HepG2 (cell line): ENCODE measurements around the gene DIAPH3. TPM values are rescaled to one million over a fixed set of nuclear protein-coding genes. Genes with fewer than 3 reads are reported as not detected.

ENCODE experiments used
- ATF7 ChIP-seq, 2 experiments: fragments of 450-650 bp in 1 of 2; sonication (generic) in 1 of 2; formaldehyde crosslinking in 1 of 2; IDR thresholded peaks; 2 replicates each; pipeline versions ENCODE4 v1.4.0 to v1.6.1; 2016 to 2020; ENCODE audit warnings: antibody characterized with exemption in 1 of 2, mild to moderate bottlenecking in 1 of 2, missing genetic modification reagents in 1 of 2
- BHLHE40 ChIP-seq: IDR thresholded peaks from 2 replicates; pipeline ENCODE4 v1.6.1; 2011; ENCODE audit warnings: low read length, improper control_type of control experiment
- HOXA5 ChIP-seq: sonication (generic); formaldehyde crosslinking; IDR thresholded peaks from 2 replicates; pipeline ENCODE4 v1.4.0; 2020; ENCODE audit warnings: missing genetic modification reagents
- KLF13 ChIP-seq: sonication (generic); formaldehyde crosslinking; IDR thresholded peaks from 2 replicates; pipeline ENCODE4 v1.4.0; 2020; ENCODE audit warnings: mild to moderate bottlenecking, missing genetic modification reagents
- MAFK ChIP-seq, 2 experiments: IDR thresholded peaks in 1 of 2; conservative IDR thresholded peaks in 1 of 2; 2 replicates each; pipeline ENCODE4 v1.6.1; 2011; ENCODE audit warnings: improper control_type of control experiment in 2 of 2, low read length in 2 of 2
- NBN ChIP-seq: fragments of 450-650 bp; conservative IDR thresholded peaks from 2 replicates; pipeline ENCODE4 v1.6.1; 2017
- NCOA5 ChIP-seq: sonication (generic); formaldehyde crosslinking; IDR thresholded peaks from 2 replicates; pipeline ENCODE4 v1.4.0; 2020; ENCODE audit warnings: missing genetic modification reagents
- RFX1 ChIP-seq: fragments of 450-650 bp; IDR thresholded peaks from 2 replicates; pipeline ENCODE4 v1.6.1; 2017
- TMF1 ChIP-seq: sonication (generic); formaldehyde crosslinking; IDR thresholded peaks from 2 replicates; pipeline ENCODE4 v1.8.1; 2022; ENCODE audit warnings: low read depth, missing genetic modification reagents
- ZMYM2 ChIP-seq: sonication (generic); formaldehyde crosslinking; IDR thresholded peaks from 2 replicates; pipeline ENCODE4 v1.8.0; 2022; ENCODE audit warnings: mild to moderate bottlenecking, missing genetic modification reagents
- ZNF121 ChIP-seq: sonication (generic); formaldehyde crosslinking; IDR thresholded peaks from 2 replicates; pipeline ENCODE4 v1.5.0; 2020; ENCODE audit warnings: mild to moderate bottlenecking, missing genetic modification reagents
- ZNF234 ChIP-seq: sonication (generic); formaldehyde crosslinking; conservative IDR thresholded peaks from 2 replicates; pipeline ENCODE4 v1.5.1; 2020; ENCODE audit warnings: mild to moderate bottlenecking, missing genetic modification reagents
- ZNF274 ChIP-seq: sonication (generic); formaldehyde crosslinking; IDR thresholded peaks from 2 replicates; pipeline ENCODE4 v1.5.1; 2020; ENCODE audit warnings: mild to moderate bottlenecking, missing genetic modification reagents
- ZNF335 ChIP-seq: sonication (generic); formaldehyde crosslinking; IDR thresholded peaks from 2 replicates; pipeline ENCODE4 v1.4.0; 2020; ENCODE audit warnings: missing genetic modification reagents
- ZNF501 ChIP-seq: sonication (generic); formaldehyde crosslinking; IDR thresholded peaks from 2 replicates; pipeline ENCODE4 v1.5.1; 2020; ENCODE audit warnings: mild to moderate bottlenecking, moderate library complexity, missing genetic modification reagents
- ZNF572 ChIP-seq: sonication (generic); formaldehyde crosslinking; IDR thresholded peaks from 2 replicates; pipeline ENCODE4 v1.5.1; 2020; ENCODE audit warnings: mild to moderate bottlenecking, missing genetic modification reagents
- ZNF773 ChIP-seq: sonication (generic); formaldehyde crosslinking; IDR thresholded peaks from 2 replicates; pipeline ENCODE4 v1.4.0; 2020; ENCODE audit warnings: missing genetic modification reagents, borderline replicate concordance
- ZNF775 ChIP-seq: sonication (generic); formaldehyde crosslinking; IDR thresholded peaks from 2 replicates; pipeline ENCODE4 v1.4.0; 2020; ENCODE audit warnings: missing genetic modification reagents, mild to moderate bottlenecking, moderate library complexity, borderline replicate concordance
- ZZZ3 ChIP-seq: sonication (generic); formaldehyde crosslinking; IDR thresholded peaks from 2 replicates; pipeline ENCODE4 v1.4.0; 2020; ENCODE audit warnings: missing genetic modification reagents, mild to moderate bottlenecking, borderline replicate concordance
- polyA plus RNA-seq, 8 experiments: library from polyadenylated mRNA; depleted of rRNA in 3 of 8; stranded (reverse) in 7 of 8; unstranded in 1 of 8; fragments of >200 nt; fragmentation: Illumina TruSeq in 4 of 8; extraction: Trizol in 4 of 8; gene quantifications; 2 replicates each; pipeline versions ENCODE4 v1.2.1 to v1.2.3, GENCODE V29; 2011 to 2016; ENCODE audit warnings: low read depth in 4 of 8, missing spikeins in 1 of 8, mixed read lengths in 1 of 8; ENCODE audit not compliant: insufficient read depth in 1 of 8
- total RNA-seq, 5 experiments: library from RNA; depleted of rRNA; stranded (reverse); fragments of >200 nt; fragmentation: Illumina TruSeq; extraction: Trizol; gene quantifications; 2 replicates each; pipeline ENCODE4 v1.2.3, GENCODE V29; 2016; ENCODE audit warnings: low read depth in 1 of 5
- TF ChIP-seq, protein P1 (sequence below): sonication (generic); formaldehyde crosslinking; IDR thresholded peaks from 2 replicates; pipeline ENCODE4 v1.4.0; 2020; ENCODE audit warnings: mild to moderate bottlenecking, missing genetic modification reagents, borderline replicate concordance
- TF ChIP-seq, protein P2 (sequence below): sonication (generic); formaldehyde crosslinking; IDR thresholded peaks from 2 replicates; pipeline ENCODE4 v1.5.1; 2020; ENCODE audit warnings: missing genetic modification reagents, mild to moderate bottlenecking, borderline replicate concordance
- TF ChIP-seq, protein P3 (sequence below): sonication (generic); formaldehyde crosslinking; IDR thresholded peaks from 2 replicates; pipeline ENCODE4 v1.4.0; 2020; ENCODE audit warnings: mild to moderate bottlenecking, low read depth, missing genetic modification reagents
- TF ChIP-seq, protein P4 (sequence below): IDR thresholded peaks from 2 replicates; pipeline ENCODE4 v1.6.1; 2016
- TF ChIP-seq, protein P5 (sequence below): IDR thresholded peaks from 2 replicates; pipeline ENCODE4 v1.6.1; 2018; ENCODE audit warnings: missing genetic modification reagents

Gene DIAPH3
- total and polyA plus RNA-seq, 2 of the 13 experiments (the other 11 are each of a cell fraction or from before 2014, with no cell fraction given): 4.0 to 9.3 TPM

DNA sequence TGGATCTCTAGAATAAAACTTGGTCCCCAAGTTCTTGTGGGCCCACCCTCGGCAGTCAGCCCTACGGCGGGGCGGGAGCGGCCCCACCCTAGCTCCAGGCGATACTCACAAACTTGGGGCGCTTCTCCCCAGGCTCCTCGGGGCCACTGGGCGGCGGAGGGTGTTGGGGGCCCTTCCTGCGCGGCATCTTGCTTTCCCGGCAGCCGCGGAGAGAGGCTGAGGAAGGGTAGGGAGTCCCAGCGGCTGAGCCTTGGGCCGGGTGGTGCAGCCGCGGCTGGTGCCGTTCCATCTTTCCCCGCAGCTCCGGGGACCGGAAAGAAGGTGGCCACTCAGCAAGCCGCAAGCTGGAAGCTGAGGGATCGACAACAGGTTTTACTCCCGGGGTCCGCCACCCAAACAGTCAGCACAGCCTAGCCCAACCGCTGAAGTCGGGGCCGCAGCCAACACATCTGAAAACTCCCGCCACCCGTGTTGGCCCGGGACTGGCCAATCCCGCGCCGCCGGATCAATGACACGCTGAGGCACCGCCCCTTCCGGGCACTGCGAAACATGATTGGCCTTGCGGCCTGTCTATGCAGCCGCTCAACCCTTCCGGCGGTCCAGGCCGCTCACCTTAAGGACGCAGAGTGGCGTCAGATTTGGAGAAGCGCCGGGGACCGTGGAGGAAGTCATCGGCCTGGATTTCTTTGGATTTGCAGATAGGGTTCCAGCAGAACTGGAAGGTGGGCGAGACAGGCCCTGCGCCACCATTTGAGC is at the start of gene DIAPH3 (continued):
- TF ChIP-seq MAFK (conservative IDR thresholded peaks at IDR 0.05 in 1 of 2, IDR thresholded peaks at IDR 0.05 in 1 of 2; ENCODE audit: low read length in 2 of 2): no peak
- 0 out of 2 replicates have a peak, but pooled peaks have one; percentile 49 for TF ChIP-seq ZNF274
- TF ChIP-seq ZNF335 (CRISPR knock-in tag): no peak
- TF ChIP-seq HOXA5 (CRISPR knock-in tag): 0 out of 2 replicates have a peak, but pooled peaks have one; percentile 37
- TF ChIP-seq ZMYM2 (CRISPR knock-in tag): no peak
- 0 out of 2 replicates have a peak, but pooled peaks have one; percentile 73 for TF ChIP-seq TMF1
- TF ChIP-seq ZZZ3: peak; percentile 67; the same call in 1 of the 2 replicates
- TF ChIP-seq ZNF773: no peak
- TF ChIP-seq ZNF775 (CRISPR knock-in tag): no peak
- no peak for TF ChIP-seq ZNF234 (CRISPR knock-in tag)
- TF ChIP-seq ATF7 (IDR thresholded peaks at IDR 0.05): no peak
- no peak for TF ChIP-seq ATF7 (CRISPR knock-in tag; IDR thresholded peaks at IDR 0.05)
- TF ChIP-seq, protein P1, sequence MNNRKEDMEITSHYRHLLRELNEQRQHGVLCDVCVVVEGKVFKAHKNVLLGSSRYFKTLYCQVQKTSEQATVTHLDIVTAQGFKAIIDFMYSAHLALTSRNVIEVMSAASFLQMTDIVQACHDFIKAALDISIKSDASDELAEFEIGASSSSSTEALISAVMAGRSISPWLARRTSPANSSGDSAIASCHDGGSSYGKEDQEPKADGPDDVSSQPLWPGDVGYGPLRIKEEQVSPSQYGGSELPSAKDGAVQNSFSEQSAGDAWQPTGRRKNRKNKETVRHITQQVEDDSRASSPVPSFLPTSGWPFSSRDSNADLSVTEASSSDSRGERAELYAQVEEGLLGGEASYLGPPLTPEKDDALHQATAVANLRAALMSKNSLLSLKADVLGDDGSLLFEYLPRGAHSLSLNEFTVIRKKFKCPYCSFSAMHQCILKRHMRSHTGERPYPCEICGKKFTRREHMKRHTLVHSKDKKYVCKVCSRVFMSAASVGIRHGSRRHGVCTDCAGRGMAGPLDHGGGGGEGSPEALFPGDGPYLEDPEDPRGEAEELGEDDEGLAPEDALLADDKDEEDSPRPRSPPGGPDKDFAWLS (CRISPR knock-in tag): peak; percentile 56; the same call in 1 of the 2 replicates
- TF ChIP-seq, protein P2, sequence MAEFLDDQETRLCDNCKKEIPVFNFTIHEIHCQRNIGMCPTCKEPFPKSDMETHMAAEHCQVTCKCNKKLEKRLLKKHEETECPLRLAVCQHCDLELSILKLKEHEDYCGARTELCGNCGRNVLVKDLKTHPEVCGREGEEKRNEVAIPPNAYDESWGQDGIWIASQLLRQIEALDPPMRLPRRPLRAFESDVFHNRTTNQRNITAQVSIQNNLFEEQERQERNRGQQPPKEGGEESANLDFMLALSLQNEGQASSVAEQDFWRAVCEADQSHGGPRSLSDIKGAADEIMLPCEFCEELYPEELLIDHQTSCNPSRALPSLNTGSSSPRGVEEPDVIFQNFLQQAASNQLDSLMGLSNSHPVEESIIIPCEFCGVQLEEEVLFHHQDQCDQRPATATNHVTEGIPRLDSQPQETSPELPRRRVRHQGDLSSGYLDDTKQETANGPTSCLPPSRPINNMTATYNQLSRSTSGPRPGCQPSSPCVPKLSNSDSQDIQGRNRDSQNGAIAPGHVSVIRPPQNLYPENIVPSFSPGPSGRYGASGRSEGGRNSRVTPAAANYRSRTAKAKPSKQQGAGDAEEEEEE (CRISPR knock-in tag): 0 out of 2 replicates have a peak, but pooled peaks have one; percentile 24
- TF ChIP-seq ZNF121 (CRISPR knock-in tag): no peak
- no peak for TF ChIP-seq KLF13 (CRISPR knock-in tag)
- TF ChIP-seq, protein P3, sequence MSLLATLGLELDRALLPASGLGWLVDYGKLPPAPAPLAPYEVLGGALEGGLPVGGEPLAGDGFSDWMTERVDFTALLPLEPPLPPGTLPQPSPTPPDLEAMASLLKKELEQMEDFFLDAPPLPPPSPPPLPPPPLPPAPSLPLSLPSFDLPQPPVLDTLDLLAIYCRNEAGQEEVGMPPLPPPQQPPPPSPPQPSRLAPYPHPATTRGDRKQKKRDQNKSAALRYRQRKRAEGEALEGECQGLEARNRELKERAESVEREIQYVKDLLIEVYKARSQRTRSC (CRISPR knock-in tag): no peak
- TF ChIP-seq RFX1: no peak
- TF ChIP-seq, protein P4, sequence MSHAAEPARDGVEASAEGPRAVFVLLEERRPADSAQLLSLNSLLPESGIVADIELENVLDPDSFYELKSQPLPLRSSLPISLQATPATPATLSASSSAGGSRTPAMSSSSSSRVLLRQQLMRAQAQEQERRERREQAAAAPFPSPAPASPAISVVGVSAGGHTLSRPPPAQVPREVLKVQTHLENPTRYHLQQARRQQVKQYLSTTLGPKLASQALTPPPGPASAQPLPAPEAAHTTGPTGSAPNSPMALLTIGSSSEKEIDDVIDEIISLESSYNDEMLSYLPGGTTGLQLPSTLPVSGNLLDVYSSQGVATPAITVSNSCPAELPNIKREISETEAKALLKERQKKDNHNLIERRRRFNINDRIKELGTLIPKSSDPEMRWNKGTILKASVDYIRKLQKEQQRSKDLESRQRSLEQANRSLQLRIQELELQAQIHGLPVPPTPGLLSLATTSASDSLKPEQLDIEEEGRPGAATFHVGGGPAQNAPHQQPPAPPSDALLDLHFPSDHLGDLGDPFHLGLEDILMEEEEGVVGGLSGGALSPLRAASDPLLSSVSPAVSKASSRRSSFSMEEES (CRISPR knock-in tag): no peak
- peak; percentile 94 for TF ChIP-seq ZNF501
- TF ChIP-seq, protein P5, sequence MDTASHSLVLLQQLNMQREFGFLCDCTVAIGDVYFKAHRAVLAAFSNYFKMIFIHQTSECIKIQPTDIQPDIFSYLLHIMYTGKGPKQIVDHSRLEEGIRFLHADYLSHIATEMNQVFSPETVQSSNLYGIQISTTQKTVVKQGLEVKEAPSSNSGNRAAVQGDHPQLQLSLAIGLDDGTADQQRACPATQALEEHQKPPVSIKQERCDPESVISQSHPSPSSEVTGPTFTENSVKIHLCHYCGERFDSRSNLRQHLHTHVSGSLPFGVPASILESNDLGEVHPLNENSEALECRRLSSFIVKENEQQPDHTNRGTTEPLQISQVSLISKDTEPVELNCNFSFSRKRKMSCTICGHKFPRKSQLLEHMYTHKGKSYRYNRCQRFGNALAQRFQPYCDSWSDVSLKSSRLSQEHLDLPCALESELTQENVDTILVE: no peak
- TF ChIP-seq ZNF572 (CRISPR knock-in tag): 0 out of 2 replicates have a peak, but pooled peaks have one; percentile 18
- TF ChIP-seq NCOA5 (CRISPR knock-in tag): no peak
- no peak for TF ChIP-seq NBN
- TF ChIP-seq BHLHE40: no peak
